A673 (cell line): ENCODE measurements around the gene CHMP3.

ENCODE experiments used
- CTCF ChIP-seq: fragments of 300-800, 200-600 bp; sonication (generic); conservative IDR thresholded peaks from 2 replicates; pipeline ENCODE4 v1.5.1; 2017; ENCODE audit warnings: low read depth, mild to moderate bottlenecking, antibody characterized with exemption, low read length, moderate library complexity, mixed read lengths
- EZH2 ChIP-seq: fragments of 200-600 bp; sonication (generic); IDR thresholded peaks from 2 replicates; pipeline ENCODE4 v1.6.1; 2017; ENCODE audit warnings: borderline replicate concordance, low read depth, mild to moderate bottlenecking, mixed read lengths, antibody characterized with exemption, low read length; ENCODE audit not compliant: poor library complexity, severe bottlenecking

GRCh38 chr2:86485802-86486201 lies 77.4 kb downstream of the CHMP3 start:
- TF ChIP-seq CTCF (no peak), EZH2 (no peak)
